ENCODE measurements around the gene COL6A2. TPM values are rescaled to one million over a fixed set of nuclear protein-coding genes. Genes with fewer than 3 reads are reported as not detected.
"Not testable (repeated sequence)": the region's sequence is repeated elsewhere in the genome, so short reads cannot be mapped to it uniquely, and the experiment has no call there.

COL6A2 gene
- polyA plus RNA-seq, 3 donors: 171 to 264 (median 225) TPM

DNA sequence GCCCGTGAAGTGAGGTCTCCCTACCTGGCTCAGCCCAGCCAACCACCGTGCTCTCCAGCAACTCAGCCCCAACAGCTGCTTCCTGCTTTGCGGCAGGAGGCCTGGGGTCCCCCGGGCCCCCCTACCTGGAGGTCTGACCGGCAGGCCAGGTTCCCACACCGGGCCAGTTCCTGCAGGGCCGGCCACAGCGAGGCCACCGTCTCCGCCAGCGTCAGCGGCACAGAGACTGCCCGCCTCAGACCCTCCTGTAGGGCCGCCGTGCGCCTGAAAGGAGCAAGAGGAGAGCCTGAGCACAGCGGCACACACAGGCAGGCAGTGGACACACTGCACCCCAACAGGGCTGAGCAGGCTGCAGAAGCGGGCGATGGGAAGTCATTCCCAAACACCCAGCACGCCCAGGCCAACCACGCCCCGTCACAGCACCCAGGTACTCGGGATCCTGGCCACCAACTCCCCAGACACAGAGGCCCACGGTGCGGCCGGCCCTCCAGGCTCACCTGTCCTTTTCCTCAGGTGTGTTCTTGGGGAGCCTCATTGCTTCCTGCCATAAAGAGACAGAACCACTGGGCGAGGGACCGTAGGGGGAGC lies 40.6 kb downstream of the COL6A2 start:
- DNase-seq: no peak

DNA sequence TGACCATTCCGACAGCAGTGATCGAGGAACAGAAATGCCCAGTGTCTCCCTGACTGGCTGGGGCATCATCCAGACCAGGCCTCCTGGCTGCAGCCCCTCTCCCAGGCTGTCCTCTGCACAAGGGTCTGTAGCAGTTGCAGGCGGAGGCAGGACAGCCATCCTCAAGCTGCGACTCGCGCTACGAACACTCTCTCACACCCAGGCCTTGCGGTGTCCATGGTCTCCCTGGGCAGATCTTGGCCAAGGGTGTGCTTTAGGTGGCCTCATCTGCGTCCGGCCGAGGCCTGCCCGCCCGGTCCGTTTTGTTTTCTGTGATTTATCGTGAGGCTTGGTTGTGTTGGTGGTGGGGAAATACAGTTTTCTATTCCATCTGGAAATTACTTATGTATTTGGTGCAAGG lies 41.8 kb downstream of the COL6A2 start:
- DNase-seq: no peak

DNA sequence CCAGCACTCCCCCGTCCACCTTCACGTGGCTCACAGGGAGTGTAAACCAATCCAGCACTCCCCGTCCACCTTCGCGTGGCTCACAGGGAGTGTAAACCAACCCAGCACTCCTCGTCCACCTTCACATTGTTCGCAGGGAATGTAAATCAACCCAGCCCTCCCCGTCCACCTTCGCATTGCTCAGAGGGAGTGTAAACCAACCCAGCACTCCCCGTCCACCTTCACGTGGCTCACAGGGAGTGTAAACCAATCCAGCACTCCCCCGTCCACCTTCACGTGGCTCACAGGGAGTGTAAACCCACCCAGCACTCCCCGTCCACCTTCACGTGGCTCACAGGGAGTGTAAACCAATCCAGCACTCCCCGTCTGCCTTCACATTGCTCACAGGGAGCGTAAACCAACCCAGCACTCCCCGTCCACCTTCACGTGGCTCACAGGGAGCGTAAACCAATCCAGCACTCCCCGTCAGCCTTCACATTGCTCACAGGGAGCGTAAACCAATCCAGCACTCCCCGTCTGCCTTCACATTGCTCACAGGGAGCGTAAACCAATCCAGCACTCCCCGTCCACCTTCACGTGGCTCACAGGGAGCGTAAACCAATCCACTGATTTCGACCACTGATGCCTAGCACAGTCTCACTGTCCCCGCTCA lies 42.6 kb downstream of the COL6A2 start:
- not testable (repeated sequence) for DNase-seq

DNA sequence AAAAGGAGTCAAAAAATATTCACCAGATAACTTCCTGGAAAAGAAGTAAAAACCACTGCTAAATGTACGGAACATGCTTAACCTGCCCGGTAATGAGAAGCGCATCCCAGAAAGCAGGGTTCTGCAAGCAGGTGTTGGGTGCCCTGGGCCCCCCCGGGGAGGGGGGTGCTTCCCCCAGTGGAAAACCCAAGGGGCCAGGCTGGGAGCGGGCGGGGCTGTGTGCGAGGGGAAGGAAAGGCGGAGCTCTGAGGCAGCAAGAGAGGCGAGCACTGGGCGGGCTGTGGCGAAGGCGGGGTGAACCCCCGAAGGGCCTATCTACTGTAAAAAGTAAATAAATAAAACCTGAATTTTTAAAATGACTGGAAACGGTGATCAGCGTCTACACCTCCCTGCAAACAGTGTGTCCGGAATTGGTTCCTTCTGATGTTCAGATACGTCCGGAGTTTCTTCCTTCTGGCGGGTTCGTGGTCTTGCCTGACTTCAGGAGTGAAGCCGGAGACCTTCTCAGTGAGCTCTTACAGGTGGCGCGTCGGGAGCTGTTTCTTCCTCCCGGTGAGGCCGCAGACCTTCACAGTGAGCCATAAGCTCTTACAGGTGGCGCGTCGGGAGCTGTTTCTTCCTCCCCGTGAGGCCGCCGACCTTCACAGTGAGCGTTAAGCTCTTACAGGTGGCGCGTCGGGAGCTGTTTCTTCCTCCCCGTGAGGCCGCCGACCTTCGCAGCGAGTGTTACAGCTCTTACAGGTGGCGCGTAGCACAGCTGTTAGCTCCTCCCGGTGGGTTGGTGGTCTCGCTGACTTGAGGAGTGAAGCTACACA lies 44.1 kb downstream of the COL6A2 start:
- DNase-seq: no peak

DNA sequence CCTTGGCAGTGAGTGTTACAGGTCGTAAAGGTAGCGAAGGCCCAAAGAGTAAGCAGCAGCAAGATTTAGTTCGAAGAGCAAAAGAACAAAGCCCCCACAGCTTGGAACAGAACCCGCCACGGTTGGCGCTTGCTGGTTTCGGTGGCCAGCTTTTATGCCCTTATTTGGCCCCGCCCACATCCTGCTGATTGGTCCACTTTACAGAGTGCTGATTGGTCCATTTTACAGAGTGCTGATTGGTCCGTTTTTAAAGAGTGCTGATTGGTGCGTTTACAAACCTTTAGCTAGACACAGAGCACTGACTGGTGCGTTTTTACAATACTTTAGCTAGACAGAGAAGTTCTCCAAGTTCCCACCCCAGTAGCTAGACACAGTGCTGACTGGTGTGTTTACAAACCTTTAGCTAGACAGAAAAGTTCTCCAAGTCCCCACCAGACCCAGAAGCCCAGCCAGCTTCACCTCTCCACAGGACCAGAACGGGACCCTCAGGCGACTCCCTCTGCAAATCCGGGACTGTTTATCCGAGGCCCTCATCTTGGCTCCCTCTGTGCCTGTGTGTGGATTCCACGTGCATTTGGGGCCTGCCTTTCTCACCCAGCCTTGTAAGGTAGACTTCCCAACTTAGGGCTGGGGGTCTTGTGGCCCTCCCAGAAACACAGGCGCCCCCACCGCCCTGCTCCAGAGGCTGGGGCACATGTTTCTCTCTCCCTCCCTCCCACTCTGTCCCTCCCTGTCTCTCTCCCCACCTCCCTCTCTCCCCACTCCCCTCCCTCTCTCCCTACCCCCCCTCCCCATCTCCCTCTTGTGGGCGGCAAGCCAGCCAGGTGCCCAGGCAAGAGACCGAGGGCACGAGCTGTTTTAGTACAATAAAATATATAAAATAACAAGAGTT lies 44.9 kb downstream of the COL6A2 start:
- DNase-seq: no peak

DNA sequence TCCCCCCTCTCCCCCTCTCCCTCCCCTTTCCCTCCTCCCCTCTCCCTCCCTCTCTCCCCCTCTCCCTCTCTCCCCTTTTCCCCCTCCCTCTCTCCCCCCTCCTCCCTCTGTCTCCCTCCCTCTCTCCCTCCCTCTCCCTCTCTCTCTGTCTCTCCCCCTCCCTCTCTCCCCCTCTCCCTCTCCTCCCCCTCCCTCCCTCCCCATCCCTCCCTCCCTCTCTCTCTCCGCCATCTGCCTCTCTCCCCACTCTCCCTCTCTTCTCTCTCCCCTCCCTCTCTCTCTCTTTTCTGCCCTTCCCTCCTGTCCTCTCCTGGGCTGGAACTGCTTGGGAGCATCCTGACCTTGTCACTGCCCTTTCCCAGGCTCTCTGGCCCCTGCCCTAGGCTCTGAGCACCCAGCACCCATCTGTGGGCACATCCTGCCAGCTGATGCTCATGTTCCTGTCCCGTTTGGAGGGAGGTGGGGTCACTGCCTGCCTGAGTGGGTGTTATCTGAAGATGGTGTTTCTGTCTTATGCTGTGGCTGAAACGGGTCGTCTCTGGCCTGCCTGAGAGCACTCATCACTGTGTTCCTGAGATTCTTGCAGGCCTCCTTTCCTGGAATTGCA lies 46.7 kb downstream of the COL6A2 start:
- DNase-seq: no peak

DNA sequence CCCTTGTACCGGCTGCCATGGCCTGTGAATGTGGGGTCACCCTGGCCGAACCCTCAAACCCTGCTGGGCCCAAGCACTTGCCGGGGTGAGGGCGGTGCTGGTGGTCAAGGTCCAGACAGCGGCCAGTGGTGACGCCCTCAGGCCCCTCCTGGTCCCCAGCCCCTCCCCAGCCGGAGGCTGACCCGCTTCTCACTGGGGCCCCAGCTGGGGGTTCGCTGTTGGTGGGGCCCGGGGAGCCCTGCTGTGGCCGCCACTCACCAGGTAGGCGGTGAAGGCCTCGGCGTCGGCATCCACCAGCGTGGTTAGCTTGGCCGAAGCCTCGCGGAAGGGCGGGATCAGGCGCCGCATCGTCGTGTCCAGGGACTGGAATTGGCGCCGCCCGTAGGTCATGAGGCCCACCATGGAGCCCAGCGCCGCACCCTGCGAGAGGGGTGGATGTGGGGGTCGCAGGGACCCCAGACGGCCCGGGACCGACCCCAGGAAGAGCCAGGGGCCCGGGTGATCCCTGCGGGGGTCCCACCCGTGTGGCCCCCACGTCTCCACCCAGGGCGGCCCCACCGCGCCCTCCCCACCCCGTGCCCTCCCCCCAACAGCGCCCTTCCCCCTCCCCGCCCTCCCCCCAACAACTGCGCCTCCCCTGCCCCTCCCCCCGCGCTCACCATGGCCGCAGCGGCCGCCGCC lies 47.4 kb downstream of the COL6A2 start:
- DNase-seq: no peak

DNA sequence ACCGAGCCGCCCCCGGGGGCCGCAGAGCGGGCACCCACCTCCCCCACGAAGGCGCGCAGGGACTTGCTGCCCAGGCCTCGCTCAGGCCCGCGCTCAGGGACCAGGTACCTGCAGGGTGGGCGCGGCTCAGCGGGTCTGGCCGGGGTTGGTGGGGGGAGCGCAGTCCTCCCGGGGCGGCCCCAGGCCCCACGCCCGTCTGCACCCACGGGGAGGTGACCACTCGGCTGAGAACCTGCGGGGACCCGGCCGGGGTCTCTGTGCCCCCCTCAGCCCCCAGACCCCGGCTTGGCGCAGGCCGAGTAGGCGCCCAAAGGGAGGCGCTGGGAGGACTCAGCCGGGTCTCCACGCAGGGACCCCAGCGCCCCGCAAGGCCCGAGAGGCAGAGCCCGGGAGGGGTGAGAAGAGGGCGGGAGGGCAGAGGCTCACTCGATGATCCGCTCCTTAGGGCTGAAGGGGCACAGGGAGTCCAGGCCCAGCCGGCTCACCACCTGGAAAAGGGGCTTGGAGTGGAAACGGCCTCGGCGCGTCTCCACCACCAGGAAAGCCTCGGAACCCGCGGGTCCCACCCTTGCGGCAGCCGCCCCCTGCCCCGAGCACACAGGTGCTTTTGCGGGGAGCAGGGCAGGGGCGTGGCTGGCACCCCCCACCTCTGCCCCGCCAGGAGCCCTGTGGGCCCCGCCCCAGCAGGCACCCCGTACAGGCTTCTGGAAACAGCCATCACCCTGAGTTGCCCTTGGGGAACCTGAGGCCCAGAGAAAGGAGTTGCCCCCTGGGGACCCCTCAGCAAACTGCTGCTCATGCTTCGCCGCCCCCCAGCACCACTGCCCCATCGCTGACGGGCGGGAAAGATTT lies 48.2 kb downstream of the COL6A2 start:
- no peak for DNase-seq

DNA sequence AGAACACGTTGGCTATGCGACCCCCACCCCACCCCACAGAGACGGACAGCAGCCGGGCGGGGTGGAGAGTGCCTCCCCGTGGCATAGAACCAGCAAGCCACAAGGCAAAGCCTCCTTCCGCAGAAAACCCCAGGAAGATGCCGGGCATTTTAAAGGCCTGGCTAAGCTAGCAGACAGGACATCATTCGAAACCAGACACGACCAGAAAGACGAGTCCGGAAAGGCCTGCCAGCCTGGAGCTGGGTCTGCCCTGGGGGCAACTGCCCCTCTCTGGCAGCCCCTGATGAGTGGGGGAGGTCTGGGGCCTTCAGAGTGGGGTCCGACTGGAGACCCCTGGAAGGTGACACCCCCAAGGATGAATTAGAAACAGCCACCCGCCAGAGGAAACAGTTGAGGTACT lies 48.9 kb downstream of the COL6A2 start:
- no peak for DNase-seq

DNA sequence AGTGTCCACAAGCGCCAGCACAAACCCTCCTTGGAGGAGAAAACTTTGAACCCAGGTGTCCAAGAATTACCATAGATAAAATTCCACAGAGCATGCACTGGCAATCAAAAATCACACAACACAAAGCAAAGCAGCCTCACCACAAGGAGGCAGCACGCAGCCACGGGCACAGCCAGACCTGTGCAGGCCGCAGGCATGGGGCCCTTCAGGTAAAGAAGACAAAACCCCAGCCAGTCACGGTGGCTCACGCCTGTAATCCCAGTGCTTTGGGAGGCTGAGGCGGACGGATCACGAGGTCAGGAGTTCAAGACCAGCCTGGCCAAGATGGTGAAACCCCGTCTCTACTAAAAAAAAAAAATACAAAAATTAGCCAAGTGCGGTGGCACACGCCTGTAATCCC lies 49.5 kb downstream of the COL6A2 start:
- DNase-seq: not testable (repeated sequence)

DNA sequence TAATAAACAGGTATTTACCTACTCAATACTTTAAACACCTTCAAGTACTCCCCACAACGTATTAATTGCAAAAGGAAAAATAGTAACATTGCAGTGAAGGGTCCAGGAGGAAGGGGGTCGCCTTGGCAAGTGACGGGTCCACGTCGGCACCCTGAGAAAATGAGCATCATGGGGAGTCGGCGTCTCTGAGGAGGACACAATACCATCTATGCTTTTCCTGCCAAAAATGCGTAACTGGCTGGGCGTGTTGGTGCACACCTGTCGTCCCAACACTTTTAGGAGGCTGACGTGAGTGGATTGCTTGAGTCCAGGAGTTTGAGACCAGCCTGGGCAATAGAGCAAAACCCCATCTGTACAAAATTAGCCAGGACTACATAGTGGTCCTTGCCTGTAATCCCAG lies 50.2 kb downstream of the COL6A2 start:
- DNase-seq: no peak

DNA sequence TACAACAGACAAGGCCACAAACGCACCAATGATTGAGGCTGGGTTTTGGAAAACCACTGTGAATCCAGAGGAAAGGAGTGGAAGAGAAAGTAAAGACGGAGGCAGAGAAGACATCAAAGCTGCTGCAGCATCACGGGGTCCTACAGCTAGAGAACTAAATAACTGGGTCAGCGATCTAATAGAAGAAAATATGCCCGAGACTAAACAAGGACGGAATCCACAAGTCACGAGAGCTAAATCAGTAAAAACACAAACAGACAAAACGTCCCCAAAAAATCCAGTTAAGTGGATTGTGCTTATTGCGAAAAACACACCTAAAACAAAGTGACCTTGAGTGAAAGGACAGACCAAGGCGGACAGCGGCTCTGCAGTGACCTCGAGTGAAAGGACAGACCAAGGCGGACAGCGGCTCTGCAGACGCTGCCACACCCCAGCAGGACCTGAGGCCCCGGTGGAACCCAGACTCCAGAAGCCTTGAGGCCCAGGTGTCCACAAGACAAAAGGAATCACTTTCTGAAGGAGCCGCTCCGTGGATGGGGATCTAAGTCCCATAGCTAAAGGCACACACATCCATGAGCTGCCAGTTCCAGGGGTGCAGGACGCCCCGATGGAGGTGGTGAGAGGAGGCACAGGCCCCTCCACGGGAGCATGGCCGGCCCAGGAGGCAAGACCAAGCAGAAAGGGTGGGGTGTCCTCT lies 51.4 kb downstream of the COL6A2 start:
- DNase-seq: no peak

DNA sequence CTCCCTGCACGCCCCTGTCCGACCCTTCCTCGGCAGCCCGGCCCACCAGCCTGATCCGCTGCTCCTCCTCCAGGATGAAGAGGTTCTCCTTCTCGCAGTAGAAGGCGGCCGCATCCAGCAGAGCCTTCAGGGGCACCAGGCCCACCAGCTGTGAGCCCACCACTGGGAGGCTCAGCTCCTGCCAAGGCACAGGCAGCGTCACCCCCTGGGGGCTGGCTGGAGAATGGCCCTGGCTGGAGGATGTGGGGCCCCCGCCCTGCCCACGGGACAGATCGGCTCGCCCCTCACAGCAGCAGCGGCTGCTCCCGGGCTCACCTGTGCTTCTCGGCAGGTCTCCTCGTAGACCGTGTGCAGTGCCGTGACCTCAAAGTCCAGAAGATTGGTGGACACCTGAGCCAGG lies 52.2 kb downstream of the COL6A2 start:
- no peak for DNase-seq

DNA sequence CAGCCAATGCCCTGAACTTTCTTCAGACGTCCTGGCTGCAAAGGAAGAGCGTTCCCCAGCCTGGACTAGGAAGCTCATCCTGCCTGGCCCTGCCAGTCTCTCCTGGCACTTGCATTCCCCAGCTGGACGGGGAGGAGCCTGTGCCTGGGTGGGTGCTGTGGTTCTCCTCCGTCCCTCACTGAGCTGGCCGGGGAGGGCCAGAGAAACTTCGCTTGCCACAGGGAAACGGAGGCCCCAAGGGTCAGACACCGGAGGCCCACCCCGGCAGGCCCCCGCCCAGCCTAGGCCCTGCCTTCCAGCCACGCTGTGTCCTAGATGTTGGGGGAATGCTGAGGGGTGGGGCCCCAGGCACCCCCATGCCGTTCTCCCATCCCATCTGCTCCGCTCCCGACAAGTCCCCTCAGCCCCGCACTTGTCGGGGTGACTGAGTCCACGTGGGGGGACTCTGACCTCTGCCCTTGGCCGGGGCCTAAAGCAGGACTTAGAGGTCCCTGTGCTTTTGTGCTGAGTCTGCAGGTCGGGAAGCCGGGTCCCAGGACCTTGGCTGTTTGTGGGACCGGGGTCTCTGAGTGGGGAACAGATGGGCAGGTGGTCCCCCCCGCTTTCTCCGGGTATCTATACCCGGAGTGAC lies 52.7 kb downstream of the COL6A2 start:
- DNase-seq: no peak

DNA sequence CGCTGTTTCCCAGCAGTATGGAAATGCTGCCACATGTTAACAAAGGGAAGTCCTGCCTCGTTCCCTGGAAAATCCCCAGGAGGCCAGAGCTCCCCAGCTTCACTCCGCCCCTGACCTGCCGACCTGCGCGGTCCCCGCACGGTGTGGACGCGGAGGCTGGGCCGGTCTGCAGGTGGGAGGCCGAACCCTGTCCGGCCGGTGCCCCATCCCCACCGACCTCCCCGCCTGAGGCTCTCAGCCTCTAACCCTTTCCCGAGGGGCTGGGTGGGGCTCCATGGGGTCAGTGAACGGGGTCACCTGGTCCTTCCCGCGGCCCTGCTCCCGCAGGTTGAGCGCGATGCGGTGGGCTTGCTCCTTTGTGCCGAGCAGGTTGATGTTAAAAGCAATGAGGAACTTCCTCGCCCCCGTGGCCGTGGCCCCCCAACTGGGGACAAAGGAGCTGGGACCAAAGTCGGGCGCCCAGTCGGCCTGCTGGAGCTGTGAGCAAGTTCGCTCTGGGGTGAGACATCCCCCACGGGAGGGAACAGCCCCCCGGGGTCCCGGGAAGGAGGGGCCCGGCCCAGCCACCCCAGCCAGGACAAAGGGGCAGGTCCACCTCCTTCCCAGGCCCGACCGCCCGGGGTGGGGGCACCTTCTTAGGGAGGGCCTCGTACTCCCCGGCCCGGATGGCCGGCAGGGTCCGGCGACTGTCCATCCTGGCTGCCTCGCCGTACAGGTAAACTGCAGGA lies 53.5 kb downstream of the COL6A2 start:
- DNase-seq: no peak

DNA sequence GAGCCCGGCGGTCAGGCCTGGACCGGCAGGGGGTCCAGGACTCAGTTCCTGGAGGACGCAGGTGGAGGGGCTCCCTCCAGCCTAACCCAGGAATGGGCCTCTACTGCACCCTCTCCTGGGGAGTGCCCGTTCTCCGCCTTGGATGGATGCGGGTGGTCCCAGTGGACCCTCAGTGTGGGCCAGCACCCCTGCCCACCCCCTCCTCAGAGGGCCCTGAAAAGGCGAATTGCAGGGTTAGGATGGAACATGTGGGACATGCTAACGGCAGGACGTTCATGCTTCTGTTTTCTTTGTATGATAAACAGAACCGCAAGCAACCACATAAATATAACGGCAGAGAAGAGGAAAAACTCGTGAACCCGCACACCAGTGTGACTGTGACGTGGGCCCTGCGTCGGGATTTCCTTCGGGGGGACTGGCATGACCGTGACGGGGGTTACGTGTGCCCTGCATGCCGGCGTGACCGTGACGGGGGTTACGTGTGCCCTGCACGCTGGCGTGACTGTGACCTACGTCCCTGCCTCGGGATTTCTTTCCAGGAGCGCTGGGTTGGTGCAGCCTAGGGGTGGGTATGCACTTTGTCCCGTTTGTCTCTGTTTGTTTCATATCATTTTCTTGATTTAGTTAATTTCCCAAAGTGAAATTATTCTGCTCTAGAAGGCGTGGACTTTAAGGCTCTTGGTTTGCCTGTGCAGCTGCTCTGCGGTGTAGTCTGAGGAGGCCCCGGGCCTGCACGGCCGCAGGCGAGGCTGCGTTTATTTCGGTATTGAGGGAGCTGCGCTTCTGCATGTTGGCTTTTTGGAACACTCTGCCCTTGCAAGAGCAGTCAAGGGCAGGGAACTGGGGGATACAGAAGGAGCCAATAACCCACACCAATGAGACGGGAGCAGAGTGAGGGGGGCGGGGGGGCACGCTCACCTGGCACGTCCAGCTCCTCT lies 54.3 kb downstream of the COL6A2 start:
- DNase-seq: no peak

DNA sequence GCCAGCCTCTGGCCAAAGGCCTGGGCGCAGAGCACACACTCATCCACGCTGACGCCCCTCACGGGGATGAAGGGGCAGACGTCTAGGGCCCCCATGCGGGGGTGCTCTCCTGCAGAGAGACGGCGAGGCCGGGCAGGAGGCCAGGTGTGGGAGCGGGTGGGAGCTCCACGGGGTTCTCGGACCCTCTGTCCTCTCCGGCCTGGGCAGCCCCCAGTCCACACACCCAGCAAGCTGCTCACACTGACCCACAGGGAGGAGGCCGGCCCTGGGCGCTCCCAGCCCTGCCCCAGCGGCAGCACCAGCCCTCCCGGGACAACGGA lies 55.0 kb downstream of the COL6A2 start:
- no peak for DNase-seq

Data from renal pelvis (tissue), 4 donors.